IMR-90 (cell line): ENCODE data around the gene ABCA2. TPM values are rescaled to one million over a fixed set of nuclear protein-coding genes. Genes with fewer than 3 reads are reported as not detected.

Experiments
- ATAC-seq: fragments of 200-7000 bp; cut with Tn5 transposase; 2 replicates; pipeline ENCODE4 v1.9.1; 2020; ENCODE audit warnings: low read depth, mild to moderate bottlenecking, moderate library complexity
- BruUV-seq: library from RNA; stranded (reverse); fragments of 400-500 nt; replicated peaks from 2 replicates; lab custom pipeline; 2021; lab: Mats Ljungman, UMichigan
- CTCF ChIA-PET: fragments of 300-600 bp; formaldehyde crosslinking; extraction: SDS; loops from one replicate; lab custom pipeline; 2021; ENCODE audit warnings: antibody characterized with exemption; lab: Yijun Ruan, JAX
- POLR2A ChIA-PET: fragments of 300-600 bp; sonication (Branson Sonifier 250); formaldehyde crosslinking; loops from one replicate; lab custom pipeline; 2022; ENCODE audit warnings: antibody characterized with exemption; ENCODE audit not compliant: unreplicated experiment; lab: Charles Lee
- DNase-seq: peaks from one replicate; pipeline ENCODE4 v3.0.0; 2013
- H2AFZ ChIP-seq: replicated peaks from 2 replicates; pipeline ENCODE3; 2013; ENCODE audit warnings: low read length, mild to moderate bottlenecking; ENCODE audit not compliant: poor library complexity
- H2AK5ac ChIP-seq: 2 replicates; pipeline ENCODE4 v1.6.1; 2013; ENCODE audit warnings: low read depth, low read length, inconsistent platforms
- H2AK9ac ChIP-seq: replicated peaks from 2 replicates; pipeline ENCODE3; 2013; ENCODE audit warnings: mild to moderate bottlenecking, low read depth, low read length, moderate library complexity; ENCODE audit not compliant: poor library complexity
- H2BK120ac ChIP-seq: 2 replicates; pipeline ENCODE4 v1.6.1; 2013; ENCODE audit warnings: low read depth, low read length, inconsistent platforms
- H2BK15ac ChIP-seq: 3 replicates; pipeline ENCODE4 v1.6.1; 2013; ENCODE audit warnings: low read depth, low read length, inconsistent platforms
- H2BK20ac ChIP-seq: 2 replicates; pipeline ENCODE4 v1.6.1; 2013; ENCODE audit warnings: low read depth, mild to moderate bottlenecking, inconsistent platforms, low read length, moderate library complexity
- H2BK5ac ChIP-seq: 2 replicates; pipeline ENCODE4 v1.6.1; 2013; ENCODE audit warnings: mild to moderate bottlenecking, low read depth, low read length, inconsistent platforms; ENCODE audit not compliant: poor library complexity, severe bottlenecking
- H3K14ac ChIP-seq: replicated peaks from 2 replicates; pipeline ENCODE4 v1.6.1; 2013; ENCODE audit warnings: low read depth, low read length, inconsistent platforms
- H3K18ac ChIP-seq: 2 replicates; pipeline ENCODE4 v1.6.1; 2013; ENCODE audit warnings: low read depth, low read length, control low read depth
- H3K23ac ChIP-seq: 2 replicates; pipeline ENCODE4 v1.6.1; 2013; ENCODE audit warnings: low read depth, low read length, inconsistent platforms
- H3K27ac ChIP-seq: 2 replicates; pipeline ENCODE4 v1.5.1; 2013; ENCODE audit warnings: mild to moderate bottlenecking, control low read depth, low read length; ENCODE audit not compliant: insufficient read depth
- H3K27me3 ChIP-seq: 2 replicates; pipeline ENCODE4 v1.6.1; 2013; ENCODE audit warnings: low read length; ENCODE audit not compliant: control insufficient read depth, insufficient read depth
- H3K36me3 ChIP-seq: 2 replicates; pipeline ENCODE4 v1.6.1; 2013; ENCODE audit warnings: low read length, mixed read lengths; ENCODE audit not compliant: control insufficient read depth, insufficient read depth
- H3K4ac ChIP-seq: 2 replicates; pipeline ENCODE4 v1.6.1; 2013; ENCODE audit warnings: low read depth, low read length, inconsistent platforms
- H3K4me1 ChIP-seq: 2 replicates; pipeline ENCODE4 v1.6.1; 2013; ENCODE audit warnings: low read length, mixed read lengths; ENCODE audit not compliant: control insufficient read depth, insufficient read depth
- H3K4me2 ChIP-seq: 2 replicates; pipeline ENCODE4 v1.6.1; 2013; ENCODE audit warnings: low read depth, mild to moderate bottlenecking, control low read depth, low read length, moderate library complexity
- H3K4me3 ChIP-seq: 2 replicates; pipeline ENCODE4 v1.5.1; 2013; ENCODE audit warnings: low read depth, mild to moderate bottlenecking, control low read depth, low read length, moderate library complexity; ENCODE audit not compliant: insufficient read depth
- H3K56ac ChIP-seq: 2 replicates; pipeline ENCODE4 v1.6.1; 2013; ENCODE audit warnings: low read length, inconsistent platforms; ENCODE audit not compliant: insufficient read depth; ENCODE audit errors: extremely low read depth
- H3K79me1 ChIP-seq, 2 experiments: 2 replicates each; pipeline ENCODE4 v1.6.1; 2013; ENCODE audit warnings: low read length in 2 of 2, inconsistent platforms in 1 of 2, low read depth in 1 of 2
- H3K9ac ChIP-seq: 2 replicates; pipeline ENCODE4 v1.6.1; 2013; ENCODE audit warnings: low read depth, low read length, control low read depth
- H3K9me1 ChIP-seq: 2 replicates; pipeline ENCODE4 v1.6.1; 2013; ENCODE audit warnings: low read length, inconsistent platforms; ENCODE audit not compliant: insufficient read depth
- H3K9me3 ChIP-seq: 2 replicates; pipeline ENCODE4 v1.6.1; 2013; ENCODE audit warnings: low read length; ENCODE audit not compliant: control insufficient read depth, insufficient read depth
- H4K20me1 ChIP-seq: 2 replicates; pipeline ENCODE4 v1.6.1; 2013; ENCODE audit warnings: low read length, inconsistent platforms; ENCODE audit not compliant: insufficient read depth
- H4K5ac ChIP-seq: 2 replicates; pipeline ENCODE4 v1.6.1; 2013; ENCODE audit warnings: mild to moderate bottlenecking, low read depth, low read length, control low read depth
- H4K8ac ChIP-seq, 2 experiments: 2 replicates each; pipeline ENCODE4 v1.6.1; 2013; ENCODE audit warnings: low read depth in 2 of 2, low read length in 2 of 2, control low read depth in 1 of 2, inconsistent platforms in 1 of 2
- H4K91ac ChIP-seq: 2 replicates; pipeline ENCODE4 v1.6.1; 2013; ENCODE audit warnings: low read depth, low read length, inconsistent platforms; ENCODE audit not compliant: insufficient read depth
- BHLHE40 ChIP-seq: fragments of 150-350 bp; IDR thresholded peaks from 2 replicates; pipeline ENCODE4 v1.6.1; 2016; ENCODE audit warnings: mild to moderate bottlenecking, low read depth, low read length
- CEBPB ChIP-seq: IDR thresholded peaks from 2 replicates; pipeline ENCODE4 v1.6.1; 2012; ENCODE audit warnings: low read depth, low read length, improper control_type of control experiment
- CHD1 ChIP-seq: IDR thresholded peaks from 2 replicates; pipeline ENCODE4 v1.6.1; 2012; ENCODE audit warnings: low read depth, low read length, improper control_type of control experiment
- MAZ ChIP-seq: IDR thresholded peaks from 2 replicates; pipeline ENCODE4 v1.6.1; 2012; ENCODE audit warnings: low read depth, mild to moderate bottlenecking, low read length, improper control_type of control experiment, moderate library complexity, borderline replicate concordance
- MXI1 ChIP-seq: IDR thresholded peaks from 2 replicates; pipeline ENCODE4 v1.6.1; 2012; ENCODE audit warnings: low read depth, mild to moderate bottlenecking, low read length, moderate library complexity, borderline replicate concordance
- POLR2A ChIP-seq: IDR thresholded peaks from 2 replicates; pipeline ENCODE4 v1.6.1; 2012; ENCODE audit warnings: mild to moderate bottlenecking, low read depth, low read length
- RAD21 ChIP-seq: IDR thresholded peaks from 2 replicates; pipeline ENCODE4 v1.6.1; 2012; ENCODE audit warnings: low read length, improper control_type of control experiment
- RCOR1 ChIP-seq: IDR thresholded peaks from 2 replicates; pipeline ENCODE4 v1.6.1; 2012; ENCODE audit warnings: mild to moderate bottlenecking, low read length, improper control_type of control experiment; ENCODE audit not compliant: insufficient replicate concordance
- RFX5 ChIP-seq: IDR thresholded peaks from 2 replicates; pipeline ENCODE4 v1.8.0; 2012; ENCODE audit warnings: low read depth, mild to moderate bottlenecking, low read length, moderate library complexity
- SMC3 ChIP-seq: fragments of 150-350 bp; IDR thresholded peaks from 2 replicates; pipeline ENCODE4 v1.6.1; 2016; ENCODE audit warnings: low read depth, mild to moderate bottlenecking, antibody characterized with exemption, low read length, moderate library complexity
- WGBS, 2 experiments: methylation state at CpG; one replicate each; pipeline versions ENCODE4 v1.1.5 to v1.1.7; 2013; ENCODE audit warnings: missing lambda C conversion rate in 2 of 2; ENCODE audit not compliant: insufficient read length in 1 of 2; ENCODE audit errors: extremely low coverage in 2 of 2; 5-methylcytosine and 5-hydroxymethylcytosine counted together
- dilution Hi-C: fragments of 300-500 bp; cut with HindIII; formaldehyde crosslinking; loops from one replicate; pipeline ENCODE4 v1.14.3; 2018; ENCODE audit warnings: low sequenced_read_pairs; ENCODE audit not compliant: unreplicated experiment
- in situ Hi-C: fragments of 300-500 bp; cut with MboI; formaldehyde crosslinking; loops from 3 replicates; pipeline ENCODE4 v1.14.3; 2019; ENCODE audit warnings: low sequenced_read_pairs, inconsistent platforms, mixed read lengths
- intact Hi-C: fragments of 100-400 bp; cut with micrococcal nuclease; formaldehyde crosslinking; loops from 2 replicates; pipeline ENCODE4 v1.10.0; 2022
- polyA plus RNA-seq, 3 experiments: library from polyadenylated mRNA; depleted of rRNA; stranded (reverse); fragments of >200 nt; gene quantifications; 2 replicates each; pipeline ENCODE4 v1.2.3, GENCODE V29; 2012; ENCODE audit warnings: low replicate concordance in 1 of 3
- total RNA-seq: library from RNA; depleted of rRNA; stranded (reverse); fragments of >200 nt; gene quantifications from 2 replicates; pipeline ENCODE4 v1.2.3, GENCODE V29; 2012
- TF ChIP-seq, protein P1 (sequence below): conservative IDR thresholded peaks from 2 replicates; pipeline ENCODE4 v1.5.1; 2012; ENCODE audit warnings: mild to moderate bottlenecking, low read depth, low read length, improper control_type of control experiment
- TF ChIP-seq, protein P2 (sequence below): fragments of 150-350 bp; IDR thresholded peaks from 2 replicates; pipeline ENCODE4 v1.6.1; 2016; ENCODE audit warnings: low read depth, mild to moderate bottlenecking, low read length, moderate library complexity, borderline replicate concordance

Gene ABCA2
- total and polyA plus RNA-seq, 2 of the 4 experiments (the other 2 are of a cell fraction), result 3.8 to 46.0 TPM

DNA sequence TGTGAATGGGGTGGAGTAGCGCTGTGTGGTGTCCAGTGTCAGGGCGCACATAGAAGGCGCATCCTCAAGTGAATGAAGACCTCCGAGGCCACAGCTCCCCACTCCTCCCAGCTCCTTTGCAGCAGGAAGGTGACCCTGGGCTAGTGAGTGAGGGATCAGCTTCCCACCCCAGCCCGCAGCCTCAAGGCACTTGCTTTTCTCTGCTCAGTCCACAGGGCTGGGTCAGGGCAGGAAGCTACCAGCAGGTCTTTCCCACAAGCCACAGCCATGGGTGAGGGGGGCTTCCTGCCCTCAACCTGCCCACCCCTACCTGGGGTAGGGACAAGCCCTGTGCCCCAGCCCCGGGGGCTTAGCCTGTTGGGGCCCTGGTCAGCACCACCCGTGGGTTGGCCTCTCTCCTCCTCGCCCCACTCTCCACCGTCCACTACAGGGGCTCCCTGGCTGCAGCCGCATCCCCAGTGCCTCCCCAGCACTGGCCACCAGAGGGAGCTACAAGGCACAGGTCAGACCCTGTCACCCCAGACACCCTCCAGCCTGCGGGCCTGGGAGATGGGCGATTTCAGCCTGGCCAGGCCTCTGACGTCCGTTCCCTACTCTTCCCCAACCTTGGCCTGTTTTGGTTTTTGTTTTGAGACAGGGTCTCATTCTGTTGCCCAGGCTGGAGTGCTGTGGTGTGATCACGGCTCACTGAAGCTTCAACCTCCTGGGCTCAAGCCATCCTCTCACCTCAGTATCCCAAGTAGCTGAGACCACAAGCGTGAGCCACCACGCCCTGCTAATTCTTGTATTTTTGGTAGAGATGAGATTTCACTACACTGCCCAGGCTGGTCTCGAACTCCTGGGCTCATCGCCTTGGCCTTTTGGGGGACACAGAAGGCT lies 1.3 kb upstream of the ABCA2 start:
- in situ Hi-C loops, result no loop called here
- H3K4me2 ChIP-seq, result peak overlapping the region; percentile 85; the same call in 1 of the 2 replicates

More for the DNA sequence above, 1.3 kb upstream of the ABCA2 start:
- Histone ChIP-seq H3K18ac (no peak overlapping the region), H2AK9ac (peak overlapping the region; percentile 90), H3K4ac (no peak overlapping the region), H2BK15ac (no peak overlapping the region), H3K9me3 (no peaks in the 10 kb centered on the region), H2BK120ac (no peak overlapping the region), H3K56ac (no peak overlapping the region), H3K9me1 (peaks cover 4% of the 10 kb centered on the region; the same call in 1 of the 2 replicates), H2AK5ac (peak overlapping the region; percentile 30; the same call in 1 of the 2 replicates), H4K20me1 (no peaks in the 10 kb centered on the region; the same call in 1 of the 2 replicates), H3K4me1 (peaks cover 5% of the 10 kb centered on the region), H3K36me3 (no peaks in the 10 kb centered on the region), H3K27me3 (peaks cover 2% of the 10 kb centered on the region; the same call in 1 of the 2 replicates), H2BK5ac (no peak overlapping the region), H3K4me3 (no peak overlapping the region; the same call in 1 of the 2 replicates), H4K91ac (no peak overlapping the region), H3K14ac (no peak overlapping the region), H2AFZ (peak overlapping the region; percentile 92), H3K27ac (no peak overlapping the region), H4K8ac (no peak overlapping the region), H3K9ac (no peak overlapping the region), H2BK20ac (no peak overlapping the region), H3K23ac (no peak overlapping the region), H3K79me1 (peaks cover 0 to 7% of the 10 kb centered on the region in 2 experiments; a peak in 2 of 4 replicates), H4K5ac (no peak overlapping the region)
- ATAC-seq (peak; percentile 69), DNase-seq (peak; percentile 36)
- ChIA-PET POLR2A (no interaction called here), CTCF (interaction anchor here (0.5 to 1.4 kb wide), 13 partner anchors 17 to 240 kb away, joined by 3 to 9 read pairs (median 3); partner anchors contain the start of genes AJM1, NPDC1, PAXX and SAPCD2)
- intact Hi-C loops (loop anchor here (1.0 to 2.0 kb wide), 2 partner anchors 22 to 242 kb away; no protein-coding TSS in a partner anchor), dilution Hi-C loops (no loop called here)
- no TSS peak for BruUV-seq
- TF ChIP-seq BHLHE40 (no peak), SMC3 (peak; percentile 43), POLR2A (no peak), MXI1 (no peak), MAZ (no peak), RCOR1 (no peak), RAD21 (peak; percentile 41; the same call in 1 of the 2 replicates), CEBPB (no peak), RFX5 (no peak), CHD1 (no peak)
- TF ChIP-seq, protein P1, sequence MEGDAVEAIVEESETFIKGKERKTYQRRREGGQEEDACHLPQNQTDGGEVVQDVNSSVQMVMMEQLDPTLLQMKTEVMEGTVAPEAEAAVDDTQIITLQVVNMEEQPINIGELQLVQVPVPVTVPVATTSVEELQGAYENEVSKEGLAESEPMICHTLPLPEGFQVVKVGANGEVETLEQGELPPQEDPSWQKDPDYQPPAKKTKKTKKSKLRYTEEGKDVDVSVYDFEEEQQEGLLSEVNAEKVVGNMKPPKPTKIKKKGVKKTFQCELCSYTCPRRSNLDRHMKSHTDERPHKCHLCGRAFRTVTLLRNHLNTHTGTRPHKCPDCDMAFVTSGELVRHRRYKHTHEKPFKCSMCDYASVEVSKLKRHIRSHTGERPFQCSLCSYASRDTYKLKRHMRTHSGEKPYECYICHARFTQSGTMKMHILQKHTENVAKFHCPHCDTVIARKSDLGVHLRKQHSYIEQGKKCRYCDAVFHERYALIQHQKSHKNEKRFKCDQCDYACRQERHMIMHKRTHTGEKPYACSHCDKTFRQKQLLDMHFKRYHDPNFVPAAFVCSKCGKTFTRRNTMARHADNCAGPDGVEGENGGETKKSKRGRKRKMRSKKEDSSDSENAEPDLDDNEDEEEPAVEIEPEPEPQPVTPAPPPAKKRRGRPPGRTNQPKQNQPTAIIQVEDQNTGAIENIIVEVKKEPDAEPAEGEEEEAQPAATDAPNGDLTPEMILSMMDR, result peak; percentile 74
- TF ChIP-seq, protein P2, sequence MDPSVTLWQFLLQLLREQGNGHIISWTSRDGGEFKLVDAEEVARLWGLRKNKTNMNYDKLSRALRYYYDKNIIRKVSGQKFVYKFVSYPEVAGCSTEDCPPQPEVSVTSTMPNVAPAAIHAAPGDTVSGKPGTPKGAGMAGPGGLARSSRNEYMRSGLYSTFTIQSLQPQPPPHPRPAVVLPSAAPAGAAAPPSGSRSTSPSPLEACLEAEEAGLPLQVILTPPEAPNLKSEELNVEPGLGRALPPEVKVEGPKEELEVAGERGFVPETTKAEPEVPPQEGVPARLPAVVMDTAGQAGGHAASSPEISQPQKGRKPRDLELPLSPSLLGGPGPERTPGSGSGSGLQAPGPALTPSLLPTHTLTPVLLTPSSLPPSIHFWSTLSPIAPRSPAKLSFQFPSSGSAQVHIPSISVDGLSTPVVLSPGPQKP, result no peak
- 100% methylated on average over 2 of the region's 19 CpGs; no CpG with 5 or more reads in 1 of the 2 experiments for WGBS, 2 experiments
